Posterior vena cava (tissue), 2 donors: Measurements from ENCODE around the gene ABLIM2. TPM values are rescaled to one million over a fixed set of nuclear protein-coding genes. Genes with fewer than 3 reads are reported as not detected.

Source experiments
- DNase-seq: peaks from one replicate; pipeline ENCODE4 v3.0.0-alpha.2; 2020; ENCODE audit warnings: low spot score
- intact Hi-C, 2 donors: fragments of 100-400 bp; cut with DNase I; formaldehyde crosslinking; loops; one replicate each; pipeline versions ENCODE4 v1.14.1 to v1.14.2; 2022 to 2023
- total RNA-seq, 2 donors: library from RNA; stranded (reverse); fragmentation: NEBNext Ultra II Directional; extraction: Animal tissue kit (Norgen Biotek cat#: 25700); gene quantifications; one replicate each; pipeline ENCODE4 v1.2.1, GENCODE V29; 2021
- donor health status: DM: yes; HTN: yes; CAD: no.
- donor health status: DM: yes; HTN: yes; CAD: no.

ABLIM2 gene
- total RNA-seq, 2 donors from 2014 or later: 11.7 to 23.8 TPM

DNA sequence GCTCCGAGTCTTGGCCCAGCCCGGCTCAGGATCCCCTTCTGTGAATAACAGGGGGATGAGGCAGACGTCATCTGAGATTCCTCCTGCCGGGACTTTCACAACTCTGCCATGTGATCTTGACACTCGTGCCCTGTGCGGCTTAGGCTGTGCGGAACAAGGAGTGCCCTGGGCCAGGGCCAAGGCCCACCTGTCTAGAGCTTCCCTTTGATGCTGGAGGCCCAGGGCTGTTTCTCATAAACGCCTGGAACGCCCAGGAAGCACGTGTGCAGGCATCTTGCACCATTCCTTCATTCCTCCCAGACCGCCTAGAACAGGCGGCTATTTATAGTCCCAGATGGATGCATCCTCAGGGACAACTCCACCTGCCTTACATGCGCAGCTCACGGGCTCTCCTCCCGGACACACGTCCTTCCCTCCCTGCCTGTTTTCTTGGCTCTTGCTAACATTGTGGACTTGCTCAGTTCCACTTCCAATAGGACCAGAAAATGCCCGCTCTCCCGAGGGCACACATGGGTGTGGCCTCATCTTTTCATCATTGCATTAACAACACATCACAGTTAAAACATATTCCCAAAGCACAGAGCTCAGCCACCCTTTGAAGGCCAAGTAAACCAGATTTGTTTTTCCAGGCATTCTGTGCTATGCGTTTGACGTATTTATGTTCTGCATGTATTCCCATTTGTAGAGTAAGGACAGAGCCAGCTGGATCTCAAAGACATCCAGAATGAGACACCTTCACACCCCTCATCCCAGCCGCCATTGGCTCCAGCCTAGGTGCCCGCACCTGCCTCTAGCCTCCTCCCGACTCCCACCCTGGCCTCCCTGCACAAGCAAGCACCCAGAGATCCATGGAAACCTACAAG lies 57.2 kb downstream of the ABLIM2 start:
- intact Hi-C loops: no loop called here
- no peak for DNase-seq

DNA sequence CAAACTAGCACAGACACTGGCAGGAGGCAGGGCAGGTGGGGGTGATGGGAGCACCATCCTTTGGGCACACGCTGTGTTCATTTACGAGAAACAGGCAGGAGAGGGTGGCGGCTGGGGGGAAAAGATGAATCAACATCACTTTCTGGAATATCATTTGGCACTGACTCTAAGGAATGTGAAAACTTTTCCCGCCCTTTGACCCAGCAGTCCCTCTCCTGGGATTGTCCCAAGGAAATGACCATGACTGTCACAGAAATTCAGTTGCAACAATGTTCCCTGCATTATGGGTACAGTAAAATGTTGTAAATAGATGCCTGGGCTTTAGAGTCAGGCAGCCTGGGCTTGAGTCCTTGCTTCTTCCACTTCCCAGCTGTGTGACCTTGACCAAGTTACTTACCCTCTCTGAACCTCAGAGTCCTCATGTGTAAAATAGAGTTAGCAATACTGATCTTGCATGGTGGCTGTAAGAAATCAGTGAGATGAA lies 58.6 kb downstream of the ABLIM2 start:
- DNase-seq: no peak
- intact Hi-C loops: loop anchor here in 1 of 2 donors (5.0 kb wide), 1 partner anchor 1903 kb away; no protein-coding TSS in a partner anchor

GRCh38 chr4:8098506-8098905 lies 60.1 kb downstream of the ABLIM2 start:
- intact Hi-C loops: loop anchor here in 1 of 2 donors (5.0 kb wide), 1 partner anchor 1901 kb away; no protein-coding TSS in a partner anchor
- no peak for DNase-seq

DNA sequence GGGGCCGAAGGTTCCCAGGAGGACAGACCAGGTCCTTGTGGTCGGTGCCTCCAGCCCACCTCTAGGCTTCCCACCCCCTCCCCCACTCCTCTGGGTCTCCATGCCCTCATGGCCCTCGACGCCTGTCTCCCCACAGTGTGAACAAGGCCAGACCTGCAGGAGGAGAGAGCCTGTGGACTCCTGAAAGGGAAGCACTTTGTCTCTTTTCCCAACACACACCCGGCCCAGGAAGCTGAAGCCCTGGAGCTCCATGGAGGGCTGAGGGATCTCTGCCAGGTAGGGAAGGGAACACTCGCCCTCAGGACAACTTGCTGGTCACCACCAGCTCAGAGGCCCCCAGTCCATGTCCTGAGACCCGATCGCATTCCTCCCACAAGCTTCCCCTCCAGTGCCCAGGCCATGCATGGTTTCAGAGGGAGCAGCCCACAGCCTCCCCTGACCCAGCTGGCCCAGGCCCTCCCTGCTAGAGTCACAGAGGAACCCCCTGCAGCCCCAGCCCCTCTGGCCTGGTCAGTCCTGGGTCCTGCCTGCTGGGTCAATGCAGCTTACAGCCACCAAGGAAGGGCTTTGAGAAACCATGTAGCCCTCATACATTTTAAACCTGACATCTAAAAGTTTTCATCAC lies 60.8 kb downstream of the ABLIM2 start:
- intact Hi-C loops: loop anchor here in 1 of 2 donors (5.0 kb wide), 1 partner anchor 1901 kb away; no protein-coding TSS in a partner anchor

DNA sequence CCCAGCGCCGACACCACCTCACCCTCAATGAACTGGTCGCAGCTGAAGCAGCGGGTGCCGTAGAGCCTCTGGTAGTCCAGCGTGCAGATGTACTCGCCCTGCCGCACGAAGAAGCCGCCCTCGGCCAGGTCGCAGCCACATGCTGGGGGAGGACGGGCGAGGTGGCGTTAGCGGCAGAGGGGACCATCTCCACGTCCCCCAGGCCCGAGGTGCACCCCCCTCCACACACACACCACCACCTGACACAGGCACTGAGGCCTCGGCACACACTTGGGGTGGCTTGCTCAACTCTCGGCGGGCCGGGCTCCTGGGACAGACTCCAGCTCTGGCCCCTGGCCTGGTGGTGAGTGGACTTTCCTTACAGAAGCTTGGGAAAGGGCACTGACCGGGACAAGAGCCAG lies 61.5 kb downstream of the ABLIM2 start:
- no peak for DNase-seq

More for the DNA sequence above, 60.8 kb downstream of the ABLIM2 start:
- no peak for DNase-seq

DNA sequence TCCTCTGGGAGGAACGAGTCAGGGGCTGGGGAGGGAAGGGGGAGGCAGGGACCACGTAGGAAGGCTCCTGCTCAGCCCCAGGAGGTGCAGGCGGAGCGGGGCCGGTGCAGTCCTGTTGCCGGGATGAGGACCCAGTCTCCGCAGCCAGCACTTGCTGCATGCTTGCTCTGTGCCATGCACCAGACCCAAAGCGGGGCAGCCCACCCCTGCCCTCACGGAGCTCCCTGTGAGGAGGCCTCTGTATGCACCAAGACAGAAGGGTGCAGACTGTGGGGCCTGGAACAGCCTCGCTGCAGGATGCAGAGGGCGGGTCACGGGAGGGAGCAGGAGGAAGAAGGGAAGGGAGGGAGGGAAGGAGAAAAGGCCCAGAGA lies 61.9 kb downstream of the ABLIM2 start:
- intact Hi-C loops: loop anchor here in 1 of 2 donors (5.0 kb wide), 1 partner anchor 1899 kb away; no protein-coding TSS in a partner anchor
- DNase-seq: no peak

More for the DNA sequence above, 61.5 kb downstream of the ABLIM2 start:
- intact Hi-C loops: loop anchor here in 1 of 2 donors (5.0 kb wide), 1 partner anchor 1900 kb away; no protein-coding TSS in a partner anchor

- intact Hi-C loops: loop anchor here in 1 of 2 donors (5.0 kb wide), 1 partner anchor 1899 kb away; no protein-coding TSS in a partner anchor
These were observed 62.5 kb downstream of the ABLIM2 start for GRCh38 chr4:8095956-8096689.

GRCh38 chr4:8093587-8094274 lies 64.9 kb downstream of the ABLIM2 start:
- intact Hi-C loops: no loop called here
- no peak for DNase-seq

More at GRCh38 chr4:8095956-8096689, 62.5 kb downstream of the ABLIM2 start:
- no peak for DNase-seq

DNA sequence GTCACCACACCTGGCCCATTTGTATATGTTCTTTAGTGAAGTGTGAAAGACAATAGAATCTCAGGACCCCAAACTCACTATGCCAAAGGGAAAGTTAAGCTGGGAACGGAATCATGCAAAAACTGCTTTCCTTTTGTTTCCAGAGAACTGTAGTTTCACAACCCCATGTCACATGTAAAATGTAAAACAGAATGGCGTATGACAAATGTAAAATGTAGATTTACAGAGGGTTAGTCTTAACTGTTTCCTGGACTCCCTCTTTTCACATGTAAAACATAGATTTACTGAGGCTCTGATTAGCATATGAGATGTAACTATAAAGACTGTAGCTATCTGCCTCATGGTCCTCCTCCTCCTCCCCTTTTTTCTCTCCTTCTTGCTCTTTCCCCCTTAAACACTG lies 66.3 kb downstream of the ABLIM2 start:
- intact Hi-C loops: no loop called here
- DNase-seq: no peak

- no peak for DNase-seq
- intact Hi-C loops: no loop called here
These were observed 67.8 kb downstream of the ABLIM2 start for GRCh38 chr4:8090744-8091301.

DNA sequence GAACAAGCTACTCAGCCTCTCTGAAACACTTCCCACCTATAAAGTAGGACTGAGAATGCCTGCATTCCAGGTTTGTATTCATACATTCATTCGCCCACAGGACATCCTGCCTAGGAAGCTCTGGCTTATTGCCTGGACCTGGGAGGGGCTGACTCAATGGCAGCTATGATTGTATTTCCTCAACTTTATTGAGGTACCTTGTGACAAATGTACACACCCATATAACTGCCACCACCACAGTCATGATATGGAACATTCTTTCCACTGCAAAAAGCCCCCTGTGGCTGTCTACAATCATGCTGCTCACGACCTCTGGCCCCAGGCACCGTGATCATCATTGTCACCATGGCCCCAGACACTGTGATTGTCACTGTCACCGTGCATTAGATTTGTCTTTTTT lies 68.3 kb downstream of the ABLIM2 start:
- intact Hi-C loops: no loop called here
- no peak for DNase-seq

DNA sequence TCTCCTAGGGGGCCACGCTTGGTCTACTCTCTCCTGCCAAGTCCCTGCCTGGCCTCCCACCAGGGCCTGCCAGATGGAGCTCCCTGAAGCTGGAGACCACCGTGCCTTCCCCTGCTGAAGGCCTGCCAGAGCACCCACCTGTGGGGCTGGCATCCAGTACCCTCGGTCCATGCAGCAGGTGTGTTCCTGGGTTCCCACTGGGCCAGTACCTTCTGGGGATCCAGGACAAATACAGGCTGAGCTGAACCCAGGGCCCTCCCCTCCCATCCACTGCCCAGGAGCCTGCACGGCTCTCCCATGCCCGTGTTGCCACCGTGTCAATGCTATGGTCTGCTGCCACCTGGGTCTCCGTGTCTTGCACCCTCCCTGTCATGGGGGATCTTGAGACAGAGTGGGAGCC lies 68.8 kb downstream of the ABLIM2 start:
- intact Hi-C loops: no loop called here
- DNase-seq: no peak

DNA sequence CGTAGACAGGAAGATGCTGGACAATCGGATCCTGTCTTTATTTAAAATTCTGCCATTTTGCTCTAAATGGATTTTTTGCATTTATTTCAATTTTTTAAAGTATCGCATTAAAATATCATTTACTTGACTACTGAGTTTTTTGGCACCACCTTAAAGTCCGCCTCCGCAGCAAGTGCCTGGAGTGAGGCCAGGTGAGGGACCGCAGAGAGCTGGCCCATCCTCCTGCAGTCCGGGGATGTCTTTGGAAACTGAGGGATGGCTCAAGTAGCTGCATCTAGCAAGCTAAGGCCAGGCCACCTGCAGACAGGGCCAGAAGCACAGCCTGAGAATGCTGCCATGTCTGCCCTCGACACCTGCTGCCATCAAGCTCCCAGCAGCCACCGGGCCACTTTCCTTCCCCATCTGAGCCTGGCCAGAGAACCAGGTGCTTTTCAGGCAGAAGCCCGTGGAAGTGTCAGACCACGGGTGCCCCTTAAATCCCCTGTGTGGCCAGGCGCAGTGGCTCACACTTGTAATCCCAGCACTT lies 69.6 kb downstream of the ABLIM2 start:
- intact Hi-C loops: no loop called here
- DNase-seq: no peak

DNA sequence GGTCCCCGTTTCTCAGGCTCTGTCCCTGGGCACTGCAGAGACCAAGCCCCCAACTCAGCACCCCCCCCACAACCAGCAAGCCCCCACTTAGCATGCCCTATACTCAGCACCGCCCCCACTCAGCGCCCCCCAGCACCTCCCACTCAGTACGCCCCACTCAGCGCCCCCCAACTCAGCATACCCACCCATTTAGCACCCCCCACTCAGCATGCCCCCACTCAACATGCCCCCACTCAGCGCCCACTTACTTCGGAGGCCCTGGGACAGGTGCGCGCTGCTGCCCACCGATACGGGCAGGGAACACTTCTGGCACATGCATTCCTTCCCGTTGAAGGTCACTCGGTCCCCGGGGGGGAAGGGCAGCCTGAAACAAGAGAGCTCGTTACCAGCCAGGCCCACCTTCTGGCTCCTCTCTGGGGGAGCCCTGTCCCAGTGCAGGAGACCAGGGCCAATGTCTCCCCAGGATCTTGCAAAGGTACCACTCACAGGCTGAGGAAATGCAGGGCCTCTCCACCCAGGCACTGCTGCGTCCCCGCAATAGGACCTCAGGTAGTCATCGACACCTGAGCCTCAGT lies 70.6 kb downstream of the ABLIM2 start:
- DNase-seq: no peak
- intact Hi-C loops: no loop called here

DNA sequence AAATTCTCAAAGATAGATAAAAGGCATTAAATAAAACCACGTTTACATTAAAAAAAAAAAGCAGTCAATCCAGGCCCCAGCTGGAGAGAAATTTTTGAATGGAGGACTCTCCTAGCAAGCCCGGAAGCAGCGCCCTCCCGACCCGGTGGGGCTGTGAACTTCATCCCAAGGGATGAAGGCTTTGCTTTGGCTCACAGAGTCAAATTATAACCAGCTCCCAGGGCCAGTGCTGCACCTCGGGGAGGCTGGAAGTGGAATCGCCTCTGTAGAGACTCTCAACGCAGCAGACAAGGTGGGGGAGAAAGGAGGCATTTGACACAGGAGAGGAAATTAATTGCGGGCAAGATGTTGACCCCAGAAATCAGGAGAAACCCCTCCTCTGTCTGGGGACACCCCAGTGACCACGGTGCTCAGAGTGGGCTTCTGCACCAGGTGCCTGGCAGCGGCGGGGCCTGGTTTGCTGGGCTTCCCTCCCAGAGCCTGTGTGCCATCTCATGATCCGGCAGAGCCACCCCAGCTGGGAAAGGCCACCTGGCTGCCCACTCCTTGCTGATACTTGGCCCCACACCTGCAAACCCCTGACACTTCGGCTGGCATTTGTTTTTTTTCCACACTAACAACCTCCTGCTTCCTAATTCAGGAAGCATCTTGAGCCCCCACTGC lies 71.7 kb downstream of the ABLIM2 start:
- intact Hi-C loops: no loop called here
- no peak for DNase-seq

DNA sequence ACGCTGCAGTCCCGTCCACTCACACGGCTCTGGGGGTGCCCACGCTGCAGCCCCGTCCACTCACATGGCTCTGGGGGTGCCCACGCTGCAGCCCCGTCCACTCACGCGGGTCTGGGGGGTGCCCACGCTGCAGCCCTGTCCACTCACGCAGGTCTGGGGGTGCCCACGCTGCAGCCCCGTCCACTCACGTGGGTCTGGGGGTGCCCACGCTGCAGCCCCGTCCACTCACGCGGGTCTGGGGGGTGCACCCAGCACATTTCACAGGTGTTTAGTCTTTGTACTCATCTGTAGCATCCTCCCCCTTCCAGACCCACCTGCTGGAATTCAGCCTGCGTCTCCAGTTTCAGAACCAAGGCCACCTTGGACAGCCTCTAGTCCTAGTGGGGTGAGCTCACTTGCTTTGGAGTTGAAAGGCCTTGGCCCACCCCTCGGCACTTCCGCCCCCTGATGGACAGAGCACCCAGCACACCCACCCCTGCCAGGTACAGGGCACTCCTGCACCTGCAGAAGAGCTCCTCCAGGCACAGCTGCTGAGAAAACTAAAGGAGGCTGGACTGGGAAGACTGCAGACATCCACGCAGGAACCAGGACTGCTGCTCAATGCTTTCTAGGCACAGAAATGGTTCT lies 73.0 kb downstream of the ABLIM2 start:
- intact Hi-C loops: no loop called here
- DNase-seq: no peak
